Fibroblast of lung (primary cell): ENCODE data around the gene CAPS.

Experiments
- EZH2 ChIP-seq: IDR thresholded peaks from 2 replicates; pipeline ENCODE4 v1.5.1; 2012; ENCODE audit warnings: low read length, control low read depth, mild to moderate bottlenecking; ENCODE audit errors: missing control alignments
- TF ChIP-seq, protein P1 (sequence below), 2 donors: IDR thresholded peaks in 1 of 2; conservative IDR thresholded peaks in 1 of 2; 1 replicate in 1 of 2; 2 replicates in 1 of 2; pipeline ENCODE4 v1.5.1; 2011 to 2012; ENCODE audit warnings: low read length in 2 of 2, control low read depth in 1 of 2, inconsistent platforms in 1 of 2, low read depth in 1 of 2, mild to moderate bottlenecking in 1 of 2

DNA sequence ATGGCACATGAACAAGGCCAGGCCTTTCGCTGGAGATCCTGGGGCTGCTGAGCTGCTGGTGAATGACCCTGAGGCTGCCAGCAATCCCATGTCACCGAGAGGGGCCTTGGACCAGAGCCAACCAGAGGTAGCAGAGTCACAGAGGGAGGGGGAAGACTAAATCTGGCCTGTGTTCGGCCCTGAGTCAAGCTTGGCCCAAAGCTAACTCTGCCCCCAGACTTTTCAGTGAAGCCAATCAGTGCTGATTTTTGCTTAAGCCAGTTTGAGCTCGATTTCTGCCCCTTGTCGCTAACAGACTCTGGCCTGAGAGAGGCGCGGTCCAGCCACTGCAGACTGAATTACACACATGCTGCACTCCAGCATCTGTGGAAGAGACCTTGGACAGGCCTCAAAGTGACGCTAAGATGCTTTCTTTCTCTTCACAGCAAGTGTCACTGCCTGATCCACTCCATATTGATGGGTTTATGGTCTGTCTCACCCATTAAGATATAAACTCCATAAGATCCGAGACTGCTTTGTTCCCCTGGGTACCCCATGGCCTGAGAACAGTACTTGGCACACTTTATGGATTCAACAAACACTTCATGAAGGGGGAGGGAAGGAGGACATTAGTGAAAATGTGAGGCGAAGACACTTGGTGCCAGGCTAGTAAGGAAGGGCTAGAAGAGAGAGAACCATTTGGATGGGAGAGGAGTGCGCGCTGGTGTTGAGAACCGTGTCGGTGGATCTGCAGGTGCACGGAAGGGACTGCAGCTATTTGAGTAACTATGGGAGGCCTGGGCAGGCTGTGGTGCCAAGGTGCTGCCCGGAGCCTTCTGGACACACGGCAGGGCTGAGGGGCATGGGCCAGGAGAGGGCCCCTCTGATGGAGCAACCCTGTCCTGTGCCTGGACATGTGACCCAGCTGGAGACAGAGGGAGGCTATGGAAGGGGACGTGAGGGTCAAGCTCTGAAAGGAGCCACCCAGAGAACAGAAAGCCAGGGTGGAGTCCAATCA lies 46.2 kb downstream of the CAPS start:
- TF ChIP-seq, protein P1, sequence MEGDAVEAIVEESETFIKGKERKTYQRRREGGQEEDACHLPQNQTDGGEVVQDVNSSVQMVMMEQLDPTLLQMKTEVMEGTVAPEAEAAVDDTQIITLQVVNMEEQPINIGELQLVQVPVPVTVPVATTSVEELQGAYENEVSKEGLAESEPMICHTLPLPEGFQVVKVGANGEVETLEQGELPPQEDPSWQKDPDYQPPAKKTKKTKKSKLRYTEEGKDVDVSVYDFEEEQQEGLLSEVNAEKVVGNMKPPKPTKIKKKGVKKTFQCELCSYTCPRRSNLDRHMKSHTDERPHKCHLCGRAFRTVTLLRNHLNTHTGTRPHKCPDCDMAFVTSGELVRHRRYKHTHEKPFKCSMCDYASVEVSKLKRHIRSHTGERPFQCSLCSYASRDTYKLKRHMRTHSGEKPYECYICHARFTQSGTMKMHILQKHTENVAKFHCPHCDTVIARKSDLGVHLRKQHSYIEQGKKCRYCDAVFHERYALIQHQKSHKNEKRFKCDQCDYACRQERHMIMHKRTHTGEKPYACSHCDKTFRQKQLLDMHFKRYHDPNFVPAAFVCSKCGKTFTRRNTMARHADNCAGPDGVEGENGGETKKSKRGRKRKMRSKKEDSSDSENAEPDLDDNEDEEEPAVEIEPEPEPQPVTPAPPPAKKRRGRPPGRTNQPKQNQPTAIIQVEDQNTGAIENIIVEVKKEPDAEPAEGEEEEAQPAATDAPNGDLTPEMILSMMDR (conservative IDR thresholded peaks at IDR 0.05 in 1 of 2, IDR thresholded peaks at IDR 0.05 in 1 of 2; ENCODE audit: low read depth in 1 of 2, low read length in 2 of 2) = no peak
- no peak for TF ChIP-seq EZH2
